ENCODE measurements around the gene ADAMTS8. TPM values are rescaled to one million over a fixed set of nuclear protein-coding genes. Genes with fewer than 3 reads are reported as not detected.
A peak's percentile ranks its signal among the peaks of the same experiment; 100 is the strongest.

The ADAMTS8 gene
- total RNA-seq, 2 donors from 2014 or later = 0.66 TPM; not detected in 1

GRCh38 chr11:130420478-130421198 is 7.8 kb downstream of the ADAMTS8 start:
- H3K27ac ChIP-seq = no peak overlapping the region

GRCh38 chr11:130418756-130419155 is 9.7 kb downstream of the ADAMTS8 start:
- TF ChIP-seq CTCF (IDR thresholded peaks at IDR 0.05) (no peak), POLR2A (IDR thresholded peaks at IDR 0.05) (no peak)
- Histone ChIP-seq H3K4me1 (no peaks in the 10 kb centered on the region), H3K9me3 (no peaks in the 10 kb centered on the region), H3K36me3 (replicated peaks in 1 of 2; ENCODE audit: insufficient read depth in 1 of 2, low read depth in 2 of 2) (no peaks in the 10 kb centered on the region), H3K27ac (no peak overlapping the region), H3K27me3 (no peaks in the 10 kb centered on the region), H3K4me3 (no peak overlapping the region)
- DNase-seq (no peak), ATAC-seq (peak; percentile 18)
- WGBS, 2 donors = 76% methylated on average over 6 to 12 of the region's 12 CpGs
- intact Hi-C loops (cut with DNase I) = no loop called here

More at GRCh38 chr11:130420478-130421198, 7.8 kb downstream of the ADAMTS8 start:
- intact Hi-C loops (cut with DNase I) = no loop called here
- no peaks in the 10 kb centered on the region for H3K4me1 ChIP-seq
- DNase-seq (peak in 3 of 4 donors; percentile 28 to 35 (median 28)), ATAC-seq (peak; percentile 61)
- no peak overlapping the region for H3K4me3 ChIP-seq
- TF ChIP-seq POLR2A (IDR thresholded peaks at IDR 0.05) = no peak
- no peak for TF ChIP-seq CTCF (IDR thresholded peaks at IDR 0.05)
- no peaks in the 10 kb centered on the region for H3K27me3 ChIP-seq
- H3K36me3 ChIP-seq (replicated peaks in 1 of 2; ENCODE audit: insufficient read depth in 1 of 2, low read depth in 2 of 2) = no peaks in the 10 kb centered on the region
- no peaks in the 10 kb centered on the region for H3K9me3 ChIP-seq
- 40 to 48% methylated on average over 10 to 14 of the region's 14 CpGs for WGBS, 2 donors

DNA sequence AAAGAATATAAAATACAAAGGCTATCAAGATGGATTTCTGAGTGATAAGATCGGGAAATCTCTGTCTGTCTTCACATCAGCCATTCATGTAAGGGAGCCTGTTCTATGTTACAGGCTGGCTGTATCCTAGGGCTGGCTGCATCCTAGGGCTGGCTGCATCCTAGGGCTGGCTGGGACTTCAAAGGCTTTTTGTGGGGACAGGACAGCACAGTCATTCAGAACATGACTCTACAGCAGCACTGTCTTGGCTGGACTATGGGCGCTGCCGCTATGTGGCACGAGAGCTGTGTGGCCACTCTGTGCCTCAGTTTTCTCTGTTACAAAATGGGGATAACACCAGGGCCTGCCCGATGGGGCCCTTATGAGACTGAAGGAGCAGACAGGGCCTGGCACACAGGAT is 10.2 kb downstream of the ADAMTS8 start:
- Histone ChIP-seq H3K36me3 (replicated peaks in 1 of 2; ENCODE audit: insufficient read depth in 1 of 2, low read depth in 2 of 2) (no peaks in the 10 kb centered on the region), H3K4me1 (no peaks in the 10 kb centered on the region), H3K27me3 (no peaks in the 10 kb centered on the region), H3K9me3 (no peaks in the 10 kb centered on the region), H3K4me3 (no peak overlapping the region), H3K27ac (no peak overlapping the region)
- ATAC-seq = no peak
- DNase-seq = no peak
- intact Hi-C loops (cut with DNase I) = no loop called here
- TF ChIP-seq CTCF (IDR thresholded peaks at IDR 0.05) = no peak
- 88 to 90% methylated on average over 5 of the region's 5 CpGs for WGBS, 2 donors

DNA sequence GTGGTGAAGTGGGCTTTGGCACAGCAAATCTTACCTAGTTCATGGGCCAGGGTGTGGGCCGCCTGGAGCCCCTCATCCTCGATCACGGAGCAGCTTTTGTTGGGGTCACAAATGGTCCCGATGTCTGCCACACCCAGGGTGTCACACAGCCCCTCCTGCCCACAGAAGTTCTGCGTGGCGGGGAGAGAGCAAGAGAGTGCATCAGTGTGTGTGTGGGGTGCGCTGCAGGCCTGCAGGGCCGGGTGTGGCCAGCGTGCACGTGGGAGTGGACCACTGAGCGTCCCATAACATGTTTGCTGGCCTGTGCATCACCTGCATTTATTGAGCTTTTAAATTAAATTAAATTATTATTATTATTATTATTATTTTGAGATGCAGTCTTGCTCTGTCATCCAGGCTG is 11.5 kb downstream of the ADAMTS8 start:
- DNase-seq (no peak), ATAC-seq (no peak)
- H3K27me3 ChIP-seq = no peaks in the 10 kb centered on the region
- TF ChIP-seq CTCF (IDR thresholded peaks at IDR 0.05) (no peak), POLR2A (IDR thresholded peaks at IDR 0.05) (no peak)
- H3K9me3 ChIP-seq = no peaks in the 10 kb centered on the region
- no peaks in the 10 kb centered on the region for H3K36me3 ChIP-seq (replicated peaks in 1 of 2; ENCODE audit: insufficient read depth in 1 of 2, low read depth in 2 of 2)
- H3K27ac ChIP-seq = no peak overlapping the region
- intact Hi-C loops (cut with DNase I) = no loop called here
- WGBS, 2 donors = 88 to 89% methylated on average over 11 of the region's 11 CpGs
- H3K4me3 ChIP-seq = no peak overlapping the region
- no peaks in the 10 kb centered on the region for H3K4me1 ChIP-seq

- Histone ChIP-seq H3K9me3 (no peaks in the 10 kb centered on the region), H3K36me3 (replicated peaks in 1 of 2; ENCODE audit: insufficient read depth in 1 of 2, low read depth in 2 of 2) (no peaks in the 10 kb centered on the region), H3K4me3 (no peak overlapping the region), H3K27me3 (no peaks in the 10 kb centered on the region), H3K4me1 (no peaks in the 10 kb centered on the region), H3K27ac (no peak overlapping the region)
- 67 to 72% methylated on average over 10 to 12 of the region's 12 CpGs for WGBS, 2 donors
- intact Hi-C loops (cut with DNase I) = no loop called here
- TF ChIP-seq POLR2A (IDR thresholded peaks at IDR 0.05) = no peak
- TF ChIP-seq CTCF (IDR thresholded peaks at IDR 0.05) = no peak
- DNase-seq (no peak), ATAC-seq (no peak)
Observed at GRCh38 chr11:130416530-130416882, 11.9 kb downstream of the ADAMTS8 start.
